ENCODE measurements around the gene LAMTOR1. TPM values are rescaled to one million over a fixed set of nuclear protein-coding genes. Genes with fewer than 3 reads are reported as not detected.

The LAMTOR1 gene
- total and polyA plus RNA-seq, 2 of the 8 experiments (the other 6 are each of a cell fraction or from before 2014, with no cell fraction given): 82.1 to 160 TPM

DNA sequence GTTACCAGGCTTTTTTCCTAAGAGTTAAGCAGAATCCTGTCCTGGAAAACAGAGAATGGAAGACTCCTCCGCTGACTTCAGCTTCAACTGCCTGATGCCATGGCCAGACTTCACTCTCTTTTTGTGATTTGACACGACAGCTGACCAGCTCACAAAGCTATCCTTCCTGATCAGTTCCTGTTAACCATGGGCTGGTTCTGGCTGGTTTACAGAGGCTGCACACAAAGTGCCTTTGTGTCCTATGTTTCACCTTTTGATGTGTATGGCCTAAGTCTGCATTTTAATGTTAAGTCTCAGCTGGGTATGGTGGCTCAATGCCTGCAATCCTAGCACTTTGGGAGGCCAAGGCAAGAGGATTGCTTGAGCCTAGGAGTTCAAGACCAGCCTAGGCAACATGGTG is 43.5 kb upstream of the LAMTOR1 start:
- no peak overlapping the region for H2BK15ac ChIP-seq (ENCODE audit: low read length)
- no peak overlapping the region for H3K4ac ChIP-seq (replicated peaks; ENCODE audit: insufficient read length, low read depth, low read length)
- ChIA-PET POLR2A (ENCODE audit: partially characterized antibody) (no interaction called here), CTCF (ENCODE audit: partially characterized antibody) (interaction anchor here (0.7 to 2.2 kb wide), 8 partner anchors 8 to 73 kb away, joined by 3 to 10 read pairs (median 3); no protein-coding TSS in a partner anchor)
- H3K23me2 ChIP-seq (ENCODE audit: low read depth, low read length): no peaks in the 10 kb centered on the region
- H2AFZ ChIP-seq (ENCODE audit: low read length): no peak overlapping the region
- H3K4me2 ChIP-seq (ENCODE audit: insufficient read depth in 1 of 2, low read depth in 2 of 2, low read length in 2 of 2): no peak overlapping the region
- no peak overlapping the region for H2BK120ac ChIP-seq (replicated peaks; ENCODE audit: low read depth, low read length)
- DNase-seq (ENCODE audit: low read depth in 1 of 2, low spot score in 2 of 2): no peak
- no peaks in the 10 kb centered on the region for H3K4me1 ChIP-seq (replicated peaks in 1 of 4; ENCODE audit: control insufficient read depth in 3 of 4, insufficient read depth in 4 of 4, low read length in 3 of 4)
- H3K9me3 ChIP-seq (ENCODE audit: insufficient read depth in 2 of 2, low read depth in 1 of 2, low read length in 1 of 2): no peaks in the 10 kb centered on the region
- no peak overlapping the region for H4K8ac ChIP-seq (ENCODE audit: extremely low read depth, insufficient read depth, low read length)
- no peak overlapping the region for H2BK20ac ChIP-seq (ENCODE audit: low read length)
- FAIRE-seq: no peak
- no peak overlapping the region for H3K14ac ChIP-seq (ENCODE audit: insufficient read length)
- H4K5ac ChIP-seq (ENCODE audit: insufficient read length, low read depth, low read length): no peak overlapping the region
- H3K18ac ChIP-seq (ENCODE audit: extremely low read depth, low read length): no peak overlapping the region
- H3K79me1 ChIP-seq (ENCODE audit: low read depth, low read length): no peaks in the 10 kb centered on the region
- no peaks in the 10 kb centered on the region for H3K36me3 ChIP-seq (ENCODE audit: control insufficient read depth in 2 of 4, insufficient read depth in 4 of 4, low read length in 3 of 4)
- TF ChIP-seq ASH2L (IDR thresholded peaks at IDR 0.05; ENCODE audit: low read length): no peak
- 0 out of 2 replicates have a peak, but pooled peaks have one; percentile 31 for TF ChIP-seq RXRA (IDR thresholded peaks at IDR 0.05; ENCODE audit: insufficient read depth, low read depth, low read length)
- H3K4me3 ChIP-seq (ENCODE audit: extremely low read depth in 1 of 4, insufficient read depth in 2 of 4, low read depth in 3 of 4, low read length in 4 of 4): no peak overlapping the region
- H4K20me1 ChIP-seq (replicated peaks in 1 of 2; ENCODE audit: control insufficient read depth in 1 of 2, insufficient read depth in 2 of 2, low read length in 2 of 2): no peaks in the 10 kb centered on the region
- H3K79me2 ChIP-seq (ENCODE audit: control insufficient read depth in 1 of 2, insufficient read depth in 2 of 2, low read length in 2 of 2): no peaks in the 10 kb centered on the region
- H2AK5ac ChIP-seq (ENCODE audit: low read depth, low read length): no peak overlapping the region
- H3K56ac ChIP-seq (replicated peaks; ENCODE audit: insufficient read length, low read depth, low read length): no peak overlapping the region
- no peak overlapping the region for H3K27ac ChIP-seq (ENCODE audit: low read depth, low read length)
- H2BK5ac ChIP-seq (ENCODE audit: low read depth, low read length): no peak overlapping the region
- 32% methylated on average over 2 of the region's 2 CpGs; no CpG with 5 or more reads in 1 of the 2 experiments for WGBS, 2 experiments (ENCODE audit: extremely low coverage in 1 of 2, insufficient coverage in 1 of 2, insufficient read length in 1 of 2, insufficient replicate concordance in 2 of 2, low coverage in 1 of 2, low lambda C conversion rate in 2 of 2, missing lambda C conversion rate in 1 of 2)
- no peak overlapping the region for H3K23ac ChIP-seq (ENCODE audit: insufficient read length)
- no peak overlapping the region for H4K91ac ChIP-seq (replicated peaks; ENCODE audit: insufficient read length, low read length)
- no peak overlapping the region for H2BK12ac ChIP-seq (ENCODE audit: low read depth, low read length)
- H3K9ac ChIP-seq (replicated peaks in 1 of 4; ENCODE audit: extremely low read depth in 1 of 4, low read depth in 3 of 4, low read length in 3 of 4): no peak overlapping the region
- H3K27me3 ChIP-seq (replicated peaks in 1 of 4; ENCODE audit: control insufficient read depth in 3 of 4, extremely low read depth in 1 of 4, insufficient read depth in 3 of 4, low read length in 3 of 4): no peaks in the 10 kb centered on the region
